HEK293 (cell line): ENCODE measurements around the gene C2CD3.

Source experiments
- KLF1 ChIP-seq: fragments of 450-650 bp; formaldehyde crosslinking; IDR thresholded peaks from 2 replicates; pipeline ENCODE4 v1.5.1; 2016; ENCODE audit warnings: missing biosample characterization, missing genetic modification characterization
- KLF9 ChIP-seq: fragments of 450-650 bp; formaldehyde crosslinking; IDR thresholded peaks from 2 replicates; pipeline ENCODE4 v1.5.1; 2016; ENCODE audit warnings: missing biosample characterization, missing genetic modification characterization, low read depth
- MZF1 ChIP-seq: fragments of 450-650 bp; formaldehyde crosslinking; IDR thresholded peaks from 2 replicates; pipeline ENCODE4 v1.5.1; 2017; ENCODE audit warnings: missing biosample characterization, missing genetic modification characterization, borderline replicate concordance
- REPIN1 ChIP-seq: fragments of 450-650 bp; formaldehyde crosslinking; IDR thresholded peaks from 2 replicates; pipeline ENCODE4 v1.5.1; 2017; ENCODE audit warnings: missing biosample characterization, missing genetic modification characterization, low read depth
- SCRT2 ChIP-seq: fragments of 450-650 bp; formaldehyde crosslinking; IDR thresholded peaks from 2 replicates; pipeline ENCODE4 v1.5.1; 2016; ENCODE audit warnings: missing biosample characterization, missing genetic modification characterization
- SP2 ChIP-seq: fragments of 450-650 bp; formaldehyde crosslinking; IDR thresholded peaks from 2 replicates; pipeline ENCODE4 v1.5.1; 2016; ENCODE audit warnings: missing biosample characterization, missing genetic modification characterization
- TCF7L2 ChIP-seq: IDR thresholded peaks from 2 replicates; pipeline ENCODE4 v1.6.1; 2011; ENCODE audit warnings: low read depth, mild to moderate bottlenecking, inconsistent platforms, low read length, moderate library complexity, borderline replicate concordance
- ZBTB8A ChIP-seq: fragments of 450-650 bp; formaldehyde crosslinking; IDR thresholded peaks from 2 replicates; pipeline ENCODE4 v1.5.1; 2016; ENCODE audit warnings: missing biosample characterization, missing genetic modification characterization
- ZNF175 ChIP-seq: fragments of 450-650 bp; formaldehyde crosslinking; IDR thresholded peaks from 2 replicates; pipeline ENCODE4 v1.5.1; 2016; ENCODE audit warnings: missing biosample characterization, missing genetic modification characterization
- ZNF184 ChIP-seq: fragments of 450-650 bp; IDR thresholded peaks from 2 replicates; pipeline ENCODE4 v1.5.1; 2018; ENCODE audit warnings: missing biosample characterization, mild to moderate bottlenecking, missing genetic modification characterization
- ZNF311 ChIP-seq: fragments of 450-650 bp; formaldehyde crosslinking; IDR thresholded peaks from 2 replicates; pipeline ENCODE4 v1.5.1; 2017; ENCODE audit warnings: missing biosample characterization, missing genetic modification characterization, borderline replicate concordance
- ZNF335 ChIP-seq: fragments of 450-650 bp; formaldehyde crosslinking; conservative IDR thresholded peaks from 2 replicates; pipeline ENCODE4 v1.5.1; 2016; ENCODE audit warnings: missing biosample characterization, missing genetic modification characterization
- ZNF426 ChIP-seq: fragments of 450-650 bp; formaldehyde crosslinking; IDR thresholded peaks from 2 replicates; pipeline ENCODE4 v1.5.1; 2017; ENCODE audit warnings: missing biosample characterization, missing genetic modification characterization, mild to moderate bottlenecking, inconsistent platforms, moderate library complexity
- ZNF501 ChIP-seq: fragments of 450-650 bp; formaldehyde crosslinking; IDR thresholded peaks from 2 replicates; pipeline ENCODE4 v1.5.1; 2016; ENCODE audit warnings: missing biosample characterization, missing genetic modification characterization
- ZNF558 ChIP-seq: fragments of 450-650 bp; formaldehyde crosslinking; IDR thresholded peaks from 2 replicates; pipeline ENCODE4 v1.5.1; 2016; ENCODE audit warnings: missing biosample characterization, missing genetic modification characterization
- ZNF571 ChIP-seq: fragments of 450-650 bp; formaldehyde crosslinking; IDR thresholded peaks from 2 replicates; pipeline ENCODE4 v1.5.0; 2017; ENCODE audit warnings: missing biosample characterization, missing genetic modification characterization
- ZNF660 ChIP-seq: fragments of 450-650 bp; IDR thresholded peaks from 2 replicates; pipeline ENCODE4 v1.5.1; 2018; ENCODE audit warnings: missing biosample characterization, mild to moderate bottlenecking, missing genetic modification characterization
- ZSCAN16 ChIP-seq: fragments of 450-650 bp; formaldehyde crosslinking; IDR thresholded peaks from 2 replicates; pipeline ENCODE4 v1.5.1; 2016; ENCODE audit warnings: missing biosample characterization, missing genetic modification characterization
- TF ChIP-seq, protein P1 (sequence below): fragments of 450-650 bp; formaldehyde crosslinking; IDR thresholded peaks from 2 replicates; pipeline ENCODE4 v1.5.1; 2016; ENCODE audit warnings: missing biosample characterization, missing genetic modification characterization
- TF ChIP-seq, protein P2 (sequence below): fragments of 450-650 bp; formaldehyde crosslinking; IDR thresholded peaks from 2 replicates; pipeline ENCODE4 v1.5.1; 2016; ENCODE audit warnings: missing biosample characterization, missing genetic modification characterization, borderline replicate concordance
- TF ChIP-seq, protein P3 (sequence below): fragments of 450-650 bp; formaldehyde crosslinking; conservative IDR thresholded peaks from 2 replicates; pipeline ENCODE4 v1.5.1; 2016; ENCODE audit warnings: low read depth, missing biosample characterization, missing genetic modification characterization
- TF ChIP-seq, protein P4 (sequence below): fragments of 450-650 bp; formaldehyde crosslinking; IDR thresholded peaks from 2 replicates; pipeline ENCODE4 v1.5.1; 2016; ENCODE audit warnings: missing biosample characterization, missing genetic modification characterization, low read depth
- TF ChIP-seq, protein P5 (sequence below): sonication (generic); formaldehyde crosslinking; IDR thresholded peaks from 2 replicates; pipeline ENCODE4 v1.8.1; 2022; ENCODE audit warnings: mild to moderate bottlenecking, moderate library complexity, missing genetic modification reagents
- TF ChIP-seq, protein P6 (sequence below): fragments of 450-650 bp; formaldehyde crosslinking; IDR thresholded peaks from 2 replicates; pipeline ENCODE4 v1.5.1; 2016; ENCODE audit warnings: missing biosample characterization, missing genetic modification characterization

C2CD3 gene

DNA sequence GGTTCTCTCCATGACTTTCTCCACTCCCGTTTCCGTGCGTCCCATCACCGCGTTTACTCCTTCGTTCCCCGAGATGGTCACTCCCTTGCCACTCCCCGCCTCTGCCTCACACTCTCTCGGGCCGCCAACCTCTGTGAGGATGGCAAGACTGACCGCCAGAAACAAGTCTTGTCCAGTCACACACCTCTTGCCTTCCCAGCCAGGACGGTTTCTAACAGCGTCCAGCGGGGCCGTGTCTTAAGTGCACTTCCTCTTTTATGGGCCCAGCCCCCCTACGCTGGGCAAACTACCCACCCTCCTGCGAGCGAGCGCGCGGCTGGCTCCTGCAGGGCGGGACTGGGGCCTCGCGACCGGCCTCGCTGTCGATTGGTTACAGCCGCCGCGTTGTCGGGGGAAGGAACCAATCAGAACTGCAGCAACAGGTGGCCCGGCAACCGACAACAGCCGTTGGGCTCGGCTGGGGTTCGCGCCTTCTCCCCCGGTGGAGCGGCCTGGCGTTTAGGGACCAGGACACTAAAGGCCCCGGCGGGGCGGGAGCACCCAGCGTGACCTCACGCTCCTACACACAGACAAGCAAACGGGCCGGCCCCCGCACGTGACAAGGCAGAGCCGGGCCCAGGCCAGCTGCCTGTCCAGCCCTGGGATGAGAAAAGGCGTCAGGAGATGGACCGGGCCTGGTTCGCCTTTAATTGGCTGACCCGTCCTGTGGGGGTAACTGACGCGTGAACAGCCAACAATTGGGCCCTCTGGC lies 187.6 kb downstream of the C2CD3 start (continued):
- TF ChIP-seq KLF9 (tag by site-specific recombination) (peak; percentile 84), REPIN1 (tag by site-specific recombination) (0 out of 2 replicates have a peak, but pooled peaks have one; percentile 58), ZNF175 (tag by site-specific recombination) (no peak), ZNF571 (tag by site-specific recombination) (no peak), ZNF501 (tag by site-specific recombination) (peak; percentile 82), ZBTB8A (tag by site-specific recombination) (peak; percentile 89), MZF1 (tag by site-specific recombination) (0 out of 2 replicates have a peak, but pooled peaks have one; percentile 22), ZNF558 (no peak), ZNF311 (tag by site-specific recombination) (no peak), ZNF660 (tag by site-specific recombination) (peak; percentile 65; the same call in 1 of the 2 replicates), TCF7L2 (no peak), ZSCAN16 (tag by site-specific recombination) (no peak), SP2 (tag by site-specific recombination) (peak; percentile 92), ZNF184 (tag by site-specific recombination) (no peak), KLF1 (tag by site-specific recombination) (peak; percentile 82), ZNF335 (tag by site-specific recombination) (peak; percentile 94), SCRT2 (tag by site-specific recombination) (peak; percentile 100), ZNF426 (tag by site-specific recombination) (no peak)
- TF ChIP-seq, protein P1, sequence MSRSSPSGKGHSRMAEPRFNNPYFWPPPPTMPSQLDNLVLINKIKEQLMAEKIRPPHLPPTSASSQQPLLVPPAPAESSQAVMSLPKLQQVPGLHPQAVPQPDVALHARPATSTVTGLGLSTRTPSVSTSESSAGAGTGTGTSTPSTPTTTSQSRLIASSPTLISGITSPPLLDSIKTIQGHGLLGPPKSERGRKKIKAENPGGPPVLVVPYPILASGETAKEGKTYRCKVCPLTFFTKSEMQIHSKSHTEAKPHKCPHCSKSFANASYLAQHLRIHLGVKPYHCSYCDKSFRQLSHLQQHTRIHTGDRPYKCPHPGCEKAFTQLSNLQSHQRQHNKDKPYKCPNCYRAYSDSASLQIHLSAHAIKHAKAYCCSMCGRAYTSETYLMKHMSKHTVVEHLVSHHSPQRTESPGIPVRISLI (tag by site-specific recombination), result no peak
- TF ChIP-seq, protein P2, sequence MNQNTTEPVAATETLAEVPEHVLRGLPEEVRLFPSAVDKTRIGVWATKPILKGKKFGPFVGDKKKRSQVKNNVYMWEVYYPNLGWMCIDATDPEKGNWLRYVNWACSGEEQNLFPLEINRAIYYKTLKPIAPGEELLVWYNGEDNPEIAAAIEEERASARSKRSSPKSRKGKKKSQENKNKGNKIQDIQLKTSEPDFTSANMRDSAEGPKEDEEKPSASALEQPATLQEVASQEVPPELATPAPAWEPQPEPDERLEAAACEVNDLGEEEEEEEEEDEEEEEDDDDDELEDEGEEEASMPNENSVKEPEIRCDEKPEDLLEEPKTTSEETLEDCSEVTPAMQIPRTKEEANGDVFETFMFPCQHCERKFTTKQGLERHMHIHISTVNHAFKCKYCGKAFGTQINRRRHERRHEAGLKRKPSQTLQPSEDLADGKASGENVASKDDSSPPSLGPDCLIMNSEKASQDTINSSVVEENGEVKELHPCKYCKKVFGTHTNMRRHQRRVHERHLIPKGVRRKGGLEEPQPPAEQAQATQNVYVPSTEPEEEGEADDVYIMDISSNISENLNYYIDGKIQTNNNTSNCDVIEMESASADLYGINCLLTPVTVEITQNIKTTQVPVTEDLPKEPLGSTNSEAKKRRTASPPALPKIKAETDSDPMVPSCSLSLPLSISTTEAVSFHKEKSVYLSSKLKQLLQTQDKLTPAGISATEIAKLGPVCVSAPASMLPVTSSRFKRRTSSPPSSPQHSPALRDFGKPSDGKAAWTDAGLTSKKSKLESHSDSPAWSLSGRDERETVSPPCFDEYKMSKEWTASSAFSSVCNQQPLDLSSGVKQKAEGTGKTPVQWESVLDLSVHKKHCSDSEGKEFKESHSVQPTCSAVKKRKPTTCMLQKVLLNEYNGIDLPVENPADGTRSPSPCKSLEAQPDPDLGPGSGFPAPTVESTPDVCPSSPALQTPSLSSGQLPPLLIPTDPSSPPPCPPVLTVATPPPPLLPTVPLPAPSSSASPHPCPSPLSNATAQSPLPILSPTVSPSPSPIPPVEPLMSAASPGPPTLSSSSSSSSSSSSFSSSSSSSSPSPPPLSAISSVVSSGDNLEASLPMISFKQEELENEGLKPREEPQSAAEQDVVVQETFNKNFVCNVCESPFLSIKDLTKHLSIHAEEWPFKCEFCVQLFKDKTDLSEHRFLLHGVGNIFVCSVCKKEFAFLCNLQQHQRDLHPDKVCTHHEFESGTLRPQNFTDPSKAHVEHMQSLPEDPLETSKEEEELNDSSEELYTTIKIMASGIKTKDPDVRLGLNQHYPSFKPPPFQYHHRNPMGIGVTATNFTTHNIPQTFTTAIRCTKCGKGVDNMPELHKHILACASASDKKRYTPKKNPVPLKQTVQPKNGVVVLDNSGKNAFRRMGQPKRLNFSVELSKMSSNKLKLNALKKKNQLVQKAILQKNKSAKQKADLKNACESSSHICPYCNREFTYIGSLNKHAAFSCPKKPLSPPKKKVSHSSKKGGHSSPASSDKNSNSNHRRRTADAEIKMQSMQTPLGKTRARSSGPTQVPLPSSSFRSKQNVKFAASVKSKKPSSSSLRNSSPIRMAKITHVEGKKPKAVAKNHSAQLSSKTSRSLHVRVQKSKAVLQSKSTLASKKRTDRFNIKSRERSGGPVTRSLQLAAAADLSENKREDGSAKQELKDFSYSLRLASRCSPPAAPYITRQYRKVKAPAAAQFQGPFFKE (tag by site-specific recombination), result no peak
- TF ChIP-seq, protein P3, sequence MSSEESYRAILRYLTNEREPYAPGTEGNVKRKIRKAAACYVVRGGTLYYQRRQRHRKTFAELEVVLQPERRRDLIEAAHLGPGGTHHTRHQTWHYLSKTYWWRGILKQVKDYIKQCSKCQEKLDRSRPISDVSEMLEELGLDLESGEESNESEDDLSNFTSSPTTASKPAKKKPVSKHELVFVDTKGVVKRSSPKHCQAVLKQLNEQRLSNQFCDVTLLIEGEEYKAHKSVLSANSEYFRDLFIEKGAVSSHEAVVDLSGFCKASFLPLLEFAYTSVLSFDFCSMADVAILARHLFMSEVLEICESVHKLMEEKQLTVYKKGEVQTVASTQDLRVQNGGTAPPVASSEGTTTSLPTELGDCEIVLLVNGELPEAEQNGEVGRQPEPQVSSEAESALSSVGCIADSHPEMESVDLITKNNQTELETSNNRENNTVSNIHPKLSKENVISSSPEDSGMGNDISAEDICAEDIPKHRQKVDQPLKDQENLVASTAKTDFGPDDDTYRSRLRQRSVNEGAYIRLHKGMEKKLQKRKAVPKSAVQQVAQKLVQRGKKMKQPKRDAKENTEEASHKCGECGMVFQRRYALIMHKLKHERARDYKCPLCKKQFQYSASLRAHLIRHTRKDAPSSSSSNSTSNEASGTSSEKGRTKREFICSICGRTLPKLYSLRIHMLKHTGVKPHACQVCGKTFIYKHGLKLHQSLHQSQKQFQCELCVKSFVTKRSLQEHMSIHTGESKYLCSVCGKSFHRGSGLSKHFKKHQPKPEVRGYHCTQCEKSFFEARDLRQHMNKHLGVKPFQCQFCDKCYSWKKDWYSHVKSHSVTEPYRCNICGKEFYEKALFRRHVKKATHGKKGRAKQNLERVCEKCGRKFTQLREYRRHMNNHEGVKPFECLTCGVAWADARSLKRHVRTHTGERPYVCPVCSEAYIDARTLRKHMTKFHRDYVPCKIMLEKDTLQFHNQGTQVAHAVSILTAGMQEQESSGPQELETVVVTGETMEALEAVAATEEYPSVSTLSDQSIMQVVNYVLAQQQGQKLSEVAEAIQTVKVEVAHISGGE, result peak; percentile 84
- TF ChIP-seq, protein P4, sequence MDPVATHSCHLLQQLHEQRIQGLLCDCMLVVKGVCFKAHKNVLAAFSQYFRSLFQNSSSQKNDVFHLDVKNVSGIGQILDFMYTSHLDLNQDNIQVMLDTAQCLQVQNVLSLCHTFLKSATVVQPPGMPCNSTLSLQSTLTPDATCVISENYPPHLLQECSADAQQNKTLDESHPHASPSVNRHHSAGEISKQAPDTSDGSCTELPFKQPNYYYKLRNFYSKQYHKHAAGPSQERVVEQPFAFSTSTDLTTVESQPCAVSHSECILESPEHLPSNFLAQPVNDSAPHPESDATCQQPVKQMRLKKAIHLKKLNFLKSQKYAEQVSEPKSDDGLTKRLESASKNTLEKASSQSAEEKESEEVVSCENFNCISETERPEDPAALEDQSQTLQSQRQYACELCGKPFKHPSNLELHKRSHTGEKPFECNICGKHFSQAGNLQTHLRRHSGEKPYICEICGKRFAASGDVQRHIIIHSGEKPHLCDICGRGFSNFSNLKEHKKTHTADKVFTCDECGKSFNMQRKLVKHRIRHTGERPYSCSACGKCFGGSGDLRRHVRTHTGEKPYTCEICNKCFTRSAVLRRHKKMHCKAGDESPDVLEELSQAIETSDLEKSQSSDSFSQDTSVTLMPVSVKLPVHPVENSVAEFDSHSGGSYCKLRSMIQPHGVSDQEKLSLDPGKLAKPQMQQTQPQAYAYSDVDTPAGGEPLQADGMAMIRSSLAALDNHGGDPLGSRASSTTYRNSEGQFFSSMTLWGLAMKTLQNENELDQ (tag by site-specific recombination), result no peak
- TF ChIP-seq, protein P5, sequence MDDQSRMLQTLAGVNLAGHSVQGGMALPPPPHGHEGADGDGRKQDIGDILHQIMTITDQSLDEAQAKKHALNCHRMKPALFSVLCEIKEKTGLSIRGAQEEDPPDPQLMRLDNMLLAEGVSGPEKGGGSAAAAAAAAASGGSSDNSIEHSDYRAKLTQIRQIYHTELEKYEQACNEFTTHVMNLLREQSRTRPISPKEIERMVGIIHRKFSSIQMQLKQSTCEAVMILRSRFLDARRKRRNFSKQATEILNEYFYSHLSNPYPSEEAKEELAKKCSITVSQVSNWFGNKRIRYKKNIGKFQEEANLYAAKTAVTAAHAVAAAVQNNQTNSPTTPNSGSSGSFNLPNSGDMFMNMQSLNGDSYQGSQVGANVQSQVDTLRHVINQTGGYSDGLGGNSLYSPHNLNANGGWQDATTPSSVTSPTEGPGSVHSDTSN (CRISPR knock-in tag), result no peak
- TF ChIP-seq, protein P6, sequence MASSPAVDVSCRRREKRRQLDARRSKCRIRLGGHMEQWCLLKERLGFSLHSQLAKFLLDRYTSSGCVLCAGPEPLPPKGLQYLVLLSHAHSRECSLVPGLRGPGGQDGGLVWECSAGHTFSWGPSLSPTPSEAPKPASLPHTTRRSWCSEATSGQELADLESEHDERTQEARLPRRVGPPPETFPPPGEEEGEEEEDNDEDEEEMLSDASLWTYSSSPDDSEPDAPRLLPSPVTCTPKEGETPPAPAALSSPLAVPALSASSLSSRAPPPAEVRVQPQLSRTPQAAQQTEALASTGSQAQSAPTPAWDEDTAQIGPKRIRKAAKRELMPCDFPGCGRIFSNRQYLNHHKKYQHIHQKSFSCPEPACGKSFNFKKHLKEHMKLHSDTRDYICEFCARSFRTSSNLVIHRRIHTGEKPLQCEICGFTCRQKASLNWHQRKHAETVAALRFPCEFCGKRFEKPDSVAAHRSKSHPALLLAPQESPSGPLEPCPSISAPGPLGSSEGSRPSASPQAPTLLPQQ (tag by site-specific recombination), result peak; percentile 78
